Fibroblast of peridontal ligament (primary cell): ENCODE results near the gene RAB42.
A peak's percentile ranks its signal among the peaks of the same experiment; 100 is the strongest.

ENCODE experiments used
- DNase-seq: peaks from one replicate; pipeline ENCODE4 v3.0.0-alpha.2; 2010; ENCODE audit errors: extremely low read depth

The RAB42 gene

DNA sequence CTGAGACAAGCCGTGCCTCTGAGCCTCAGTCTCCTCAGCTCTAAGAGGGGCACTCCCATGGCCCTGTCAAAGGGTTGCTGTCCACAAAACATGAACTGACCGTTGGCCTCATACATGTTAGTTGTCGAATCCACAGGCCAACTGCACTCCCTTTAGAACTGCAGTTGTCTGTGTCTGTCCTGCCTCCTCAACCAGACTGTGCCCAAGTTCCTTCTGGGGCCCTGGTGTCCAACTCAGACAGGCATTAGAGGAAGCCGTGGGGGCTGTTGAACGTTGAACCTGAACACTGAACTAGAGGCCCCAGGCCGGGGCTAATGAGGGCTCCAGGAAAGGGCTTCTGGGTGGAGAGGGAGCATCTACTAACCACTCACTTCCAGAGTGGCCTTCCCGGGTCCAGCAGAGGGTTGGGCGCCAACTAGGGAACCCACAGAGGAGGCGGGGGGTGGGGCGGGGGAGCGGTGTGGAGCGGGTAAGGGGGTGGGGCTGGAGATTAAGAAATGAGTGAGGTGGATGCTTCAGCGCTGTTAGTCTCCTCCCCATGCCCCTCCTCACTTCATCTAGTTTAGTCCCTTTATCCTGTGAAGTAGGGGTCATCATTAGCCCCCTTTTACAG, at the start of gene RAB42:
TSS of gene RAB42 (plus strand) at position 558 of the 613 bp plus-strand sequence. CDS start 247 bp downstream, outside the sequence.
- no peak for DNase-seq

GRCh38 chr1:28545246-28545628, 46.8 kb upstream of the RAB42 start:
- DNase-seq = no peak

DNA sequence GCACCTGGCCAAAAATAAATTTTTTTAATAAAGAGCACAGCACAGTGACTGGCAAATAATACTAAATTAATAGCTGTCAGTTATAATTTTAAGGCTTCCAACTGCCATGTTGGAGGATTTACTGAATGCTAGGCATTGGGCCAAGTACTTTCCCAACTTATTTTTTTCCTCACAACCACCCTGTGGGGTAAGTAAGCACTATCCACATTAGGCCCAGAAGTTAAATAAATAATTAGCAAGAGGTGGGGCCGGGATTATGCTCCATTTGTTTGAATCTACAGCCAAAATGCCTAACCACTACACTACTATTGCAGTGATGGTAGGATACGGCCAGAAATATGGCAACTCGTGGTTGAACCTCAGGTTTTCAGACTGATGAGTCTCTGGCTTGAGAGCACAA, 43.7 kb upstream of the RAB42 start:
- peak; percentile 3 for DNase-seq

DNA sequence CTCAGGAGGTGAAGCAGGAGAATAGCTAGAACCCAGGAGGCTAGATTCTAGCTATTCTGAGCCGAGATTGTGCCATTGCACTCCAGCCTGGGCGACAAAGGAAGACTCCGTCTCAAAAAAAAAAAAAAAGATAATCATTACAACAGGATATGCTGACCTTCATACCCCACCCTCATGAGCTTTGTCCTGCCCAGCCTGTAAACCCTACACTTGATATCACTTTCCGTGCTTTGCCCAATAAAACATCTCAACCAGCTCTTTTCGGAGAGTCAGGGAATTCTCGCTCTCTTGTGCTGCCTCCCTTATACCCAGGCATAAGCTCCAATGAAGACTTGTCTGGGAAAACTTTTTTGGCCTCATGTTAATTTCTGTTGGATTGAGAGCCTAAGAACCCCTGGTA, 40.7 kb upstream of the RAB42 start:
- no peak for DNase-seq

- peak; percentile 94 for DNase-seq
Observed at GRCh38 chr1:28552758-28553663, 39.1 kb upstream of the RAB42 start, which contains the start of gene TRNAU1AP. Gene TRNAU1AP, plus strand, starts transcription at chr1:28553085. Its CDS starts 26 bp downstream, at chr1:28553111.

DNA sequence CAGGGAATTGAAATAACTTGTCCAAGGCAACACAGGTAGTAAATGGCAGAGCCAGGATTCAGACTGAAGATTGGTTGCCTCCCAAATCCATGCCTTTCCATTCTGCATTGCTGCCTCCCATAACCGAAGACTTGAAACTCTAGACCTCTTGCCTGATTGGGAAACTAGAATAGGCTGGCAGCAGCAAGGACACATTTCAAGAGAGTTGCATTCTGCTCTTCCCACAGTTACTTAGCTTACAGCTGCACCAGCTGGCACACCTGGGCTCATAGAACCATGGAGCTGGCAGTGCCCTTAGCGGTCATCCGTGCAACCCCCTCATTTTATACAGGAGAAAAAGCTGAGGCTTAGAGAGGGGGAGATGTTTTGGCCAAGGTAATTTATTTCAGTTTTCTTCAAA, 31.2 kb upstream of the RAB42 start:
- DNase-seq = no peak

GRCh38 chr1:28564310-28564709, 27.8 kb upstream of the RAB42 start:
- no peak for DNase-seq

DNA sequence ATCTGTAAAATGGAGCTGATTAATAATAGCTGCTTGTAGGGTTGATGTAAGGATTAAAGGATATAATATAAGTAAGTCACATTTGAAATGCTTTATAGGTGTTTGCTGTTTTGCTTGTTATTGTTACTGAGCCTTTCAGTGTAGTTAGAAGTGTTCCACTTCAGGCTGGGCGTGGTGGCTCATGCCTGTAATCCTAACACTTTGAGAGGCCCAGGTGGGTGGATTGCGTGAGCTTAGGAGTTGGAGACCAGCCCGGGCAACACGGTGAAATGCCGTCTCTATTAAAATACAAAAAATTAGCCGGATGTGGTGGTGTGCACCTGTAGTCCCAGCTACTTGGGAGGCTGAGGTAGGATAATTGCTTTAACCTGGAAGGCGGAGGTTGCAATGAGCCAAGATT, 27.0 kb upstream of the RAB42 start:
- no peak for DNase-seq

- no peak for DNase-seq
Observed at GRCh38 chr1:28565726-28566125, 26.3 kb upstream of the RAB42 start.

- no peak for DNase-seq
Observed at GRCh38 chr1:28566931-28567330, 25.1 kb upstream of the RAB42 start.

GRCh38 chr1:28571911-28572310, 20.2 kb upstream of the RAB42 start:
- DNase-seq = no peak

DNA sequence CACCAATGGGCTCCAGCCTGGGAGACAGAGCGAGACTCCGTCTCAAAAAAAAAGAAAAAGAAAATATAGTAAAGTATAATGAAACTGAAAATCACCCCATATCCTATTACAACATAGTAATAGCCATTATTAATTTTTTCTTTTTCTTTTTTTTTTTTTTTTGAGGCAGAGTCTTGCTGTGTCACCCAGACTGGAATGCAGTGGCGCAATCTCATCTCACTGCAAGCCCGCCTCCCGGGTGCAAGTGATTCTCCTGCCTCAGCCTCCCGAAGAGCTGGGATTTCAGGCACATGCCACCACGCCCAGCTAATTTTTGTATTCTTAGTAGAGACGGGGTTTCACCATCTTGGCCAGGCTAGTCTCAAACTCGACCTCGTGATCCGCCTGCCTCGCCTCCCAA, 19.2 kb upstream of the RAB42 start:
- peak; percentile 27 for DNase-seq

DNA sequence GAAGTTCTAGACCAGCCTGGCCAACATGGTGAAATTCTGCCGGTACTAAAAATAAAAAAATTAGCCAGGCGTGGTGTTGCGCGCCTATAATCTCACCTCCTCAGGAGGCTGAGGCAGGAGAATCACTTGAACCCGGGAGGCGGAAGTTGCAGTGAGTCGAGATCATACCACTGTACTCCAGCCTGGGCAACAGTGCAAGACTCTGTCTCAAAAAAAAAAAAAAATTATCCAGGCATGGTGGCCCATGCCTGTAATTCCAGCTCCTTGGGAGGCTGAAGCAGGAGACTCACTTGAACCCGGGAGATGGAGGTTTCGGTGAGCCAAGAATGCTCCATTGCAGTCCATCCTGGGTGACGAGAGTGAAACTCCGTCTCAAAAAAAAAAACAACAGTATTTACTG, 18.5 kb upstream of the RAB42 start:
- no peak for DNase-seq

DNA sequence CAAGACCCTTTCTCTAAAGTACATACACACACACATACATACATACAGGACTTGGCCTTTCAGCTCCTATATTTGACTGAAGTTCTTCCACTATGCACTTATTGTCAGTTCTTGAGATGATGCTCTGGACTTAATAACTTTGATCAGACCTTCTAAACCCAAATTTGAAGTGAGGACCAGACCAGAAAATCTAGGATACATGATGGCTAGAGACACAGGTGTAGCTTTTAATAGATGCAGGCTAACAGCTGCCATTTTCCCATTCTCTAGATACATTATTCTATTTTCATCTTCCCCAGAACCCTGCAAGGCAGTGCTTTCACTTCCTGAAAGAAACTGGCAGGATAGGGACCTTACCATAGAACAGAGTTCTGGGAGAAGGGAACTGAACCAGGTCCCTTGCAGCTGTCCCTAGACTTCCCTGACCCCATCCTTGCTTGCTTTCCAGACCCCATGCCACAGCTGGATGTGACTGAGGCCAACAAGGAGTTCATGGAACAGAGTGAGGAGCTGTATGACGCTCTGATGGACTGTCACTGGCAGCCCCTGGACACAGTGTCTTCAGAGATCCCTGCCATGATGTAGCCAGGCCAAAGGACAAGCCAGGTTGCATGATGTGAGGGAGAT, 14.9 kb upstream of the RAB42 start:
- DNase-seq = no peak

GRCh38 chr1:28577738-28578536, 14.1 kb upstream of the RAB42 start:
- no peak for DNase-seq

- no peak for DNase-seq
Observed at GRCh38 chr1:28578696-28579218, 13.3 kb upstream of the RAB42 start.

- DNase-seq = no peak
Observed at GRCh38 chr1:28579401-28579800, 12.7 kb upstream of the RAB42 start.

- peak; percentile 47 for DNase-seq
Observed at GRCh38 chr1:28580722-28581530, 11.1 kb upstream of the RAB42 start.

DNA sequence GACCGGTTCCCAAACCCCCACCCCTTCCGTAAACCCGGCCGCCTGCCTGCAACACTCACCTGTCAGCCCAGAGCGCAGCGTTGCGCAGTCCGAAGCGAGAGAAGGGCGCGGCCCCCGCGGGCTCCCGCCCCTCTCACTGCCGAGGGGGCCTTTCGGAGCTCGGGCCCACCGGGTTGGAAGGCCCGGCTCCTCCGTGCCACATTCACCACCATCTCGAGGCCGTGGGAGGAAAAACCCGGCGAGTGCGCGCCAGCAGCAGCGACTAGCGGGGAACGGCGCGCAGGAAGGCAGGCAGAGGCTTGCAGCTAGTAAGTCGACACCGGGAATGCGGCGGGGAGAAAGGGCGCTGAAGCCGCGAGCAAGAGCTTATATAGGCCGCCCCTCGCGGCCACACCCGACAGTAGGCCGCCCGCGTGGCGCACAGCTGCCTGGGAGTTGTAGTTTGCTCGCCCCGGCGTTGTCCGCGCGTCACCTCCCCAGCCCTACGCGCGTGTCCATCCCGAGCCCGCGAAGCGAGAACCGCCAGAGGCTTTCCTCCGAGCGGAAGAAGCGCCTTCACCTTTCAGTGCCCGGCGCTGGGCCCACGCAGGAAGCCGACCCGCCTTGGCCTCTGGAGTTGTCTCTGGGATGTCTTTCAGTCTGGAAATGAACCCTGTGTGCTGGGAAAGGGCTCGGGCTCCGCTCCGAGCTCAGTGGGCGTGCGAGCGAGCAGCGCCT, 10.4 kb upstream of the RAB42 start:
- peak; percentile 95 for DNase-seq

GRCh38 chr1:28582248-28582615, 9.8 kb upstream of the RAB42 start:
- DNase-seq = peak; percentile 67
